ENCODE results near the gene DCAF11. TPM values are rescaled to one million over a fixed set of nuclear protein-coding genes. Genes with fewer than 3 reads are reported as not detected.

DCAF11 gene
- polyA plus RNA-seq, 3 donors: 45.6 to 56.6 (median 48.8) TPM

DNA sequence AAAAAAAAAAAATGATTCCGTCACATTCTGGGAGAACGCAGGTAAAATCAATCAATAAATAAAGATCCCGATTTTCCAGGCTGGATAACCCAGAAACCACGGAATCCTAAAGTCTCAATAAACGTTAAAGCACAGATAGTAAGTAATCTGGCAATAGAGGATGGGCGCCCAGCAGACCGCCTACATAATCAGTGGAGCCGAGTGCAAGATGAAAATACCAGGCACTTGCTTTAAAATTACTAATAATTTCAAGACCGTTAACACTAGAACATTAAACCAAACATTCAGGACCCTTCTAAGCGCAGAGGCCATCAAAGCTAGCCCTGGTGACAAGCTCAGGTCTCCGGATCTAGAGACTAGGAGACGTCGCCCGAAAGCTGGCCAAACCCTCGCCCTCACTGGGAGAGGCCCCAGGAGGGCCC, 1.2 kb upstream of the DCAF11 start:
- Mint-ChIP-seq H3K4me1 (peaks cover 25% of the 10 kb centered on the region), H3K4me3 (peak overlapping the region; percentile 89 to 95)
- H3K4me2 ChIP-seq (replicated peaks; ENCODE audit: extremely low read depth, low read length, poor library complexity, severe bottlenecking): peak overlapping the region; percentile 94

More for the DNA sequence above, 1.2 kb upstream of the DCAF11 start:
- H3K36me3 ChIP-seq (replicated peaks in 1 of 2; ENCODE audit: control insufficient read depth in 1 of 2, insufficient read depth in 2 of 2, low read length in 2 of 2): peaks cover 17 to 23% of the 10 kb centered on the region in 2 donors
- H3K27ac ChIP-seq (ENCODE audit: low read depth in 1 of 2, low read length in 2 of 2): peak overlapping the region; percentile 99 to 100
- no peaks in the 10 kb centered on the region for H4K20me1 ChIP-seq (ENCODE audit: insufficient read depth, low read length)
- H3K9me3 ChIP-seq (replicated peaks in 1 of 2; ENCODE audit: control insufficient read depth in 1 of 2, insufficient read depth in 1 of 2, low read length in 2 of 2): no peaks in the 10 kb centered on the region
- peaks cover 0 to 3% (median 2%) of the 10 kb centered on the region in 3 donors for H3K27me3 Mint-ChIP-seq (ENCODE audit: low read depth in 3 of 3)
- H3K27me3 ChIP-seq (ENCODE audit: control insufficient read depth in 2 of 2, insufficient read depth in 2 of 2, low read length in 2 of 2): no peaks in the 10 kb centered on the region
- peaks cover 0 to 2% (median 0%) of the 10 kb centered on the region in 7 donors for H3K9me3 Mint-ChIP-seq
- H3K79me2 ChIP-seq (ENCODE audit: insufficient read depth, low read length): peaks cover 24% of the 10 kb centered on the region
- no peak for DNase-seq
- peak overlapping the region; percentile 55 to 90 (median 87) for H3K4me3 ChIP-seq (replicated peaks in 1 of 3; ENCODE audit: low read depth in 2 of 3, low read length in 3 of 3)
- H3K27ac Mint-ChIP-seq: peak overlapping the region; percentile 98 to 99 (median 99)
- intact Hi-C loops (cut with micrococcal nuclease): loop anchor here in 1 of 2 donors (10.0 kb wide), 2 partner anchors 181 to 1189 kb away; partner anchors contain the start of genes DHRS1, NOP9 and PRMT5
- peak overlapping the region; percentile 86 for H2AFZ ChIP-seq (ENCODE audit: insufficient read depth, low read depth, low read length, poor library complexity, severe bottlenecking)
- peaks cover 24 to 34% of the 10 kb centered on the region in 2 donors for H3K4me1 ChIP-seq (ENCODE audit: control insufficient read depth in 1 of 2, insufficient read depth in 2 of 2, low read length in 2 of 2)
- 9% methylated on average over 12 of the region's 15 CpGs for WGBS (ENCODE audit: insufficient coverage)
- TF ChIP-seq CTCF (IDR thresholded peaks at IDR 0.05): no peak
- peaks cover 18 to 25% of the 10 kb centered on the region in 2 donors for H3K36me3 Mint-ChIP-seq
- H3K9ac ChIP-seq (ENCODE audit: insufficient read depth, low read length, poor library complexity, severe bottlenecking): peak overlapping the region; percentile 93
